GM12892 (cell line): ENCODE measurements around the gene FAM222A.

ENCODE experiments used
- POLR2A ChIP-seq: IDR thresholded peaks from 2 replicates; pipeline ENCODE4 v1.6.1; 2011; ENCODE audit warnings: low read depth, low read length, control low read depth
- TAF1 ChIP-seq: IDR thresholded peaks from 2 replicates; pipeline ENCODE4 v1.6.1; 2011; ENCODE audit warnings: low read depth, mild to moderate bottlenecking, control low read depth, low read length, borderline replicate concordance

DNA sequence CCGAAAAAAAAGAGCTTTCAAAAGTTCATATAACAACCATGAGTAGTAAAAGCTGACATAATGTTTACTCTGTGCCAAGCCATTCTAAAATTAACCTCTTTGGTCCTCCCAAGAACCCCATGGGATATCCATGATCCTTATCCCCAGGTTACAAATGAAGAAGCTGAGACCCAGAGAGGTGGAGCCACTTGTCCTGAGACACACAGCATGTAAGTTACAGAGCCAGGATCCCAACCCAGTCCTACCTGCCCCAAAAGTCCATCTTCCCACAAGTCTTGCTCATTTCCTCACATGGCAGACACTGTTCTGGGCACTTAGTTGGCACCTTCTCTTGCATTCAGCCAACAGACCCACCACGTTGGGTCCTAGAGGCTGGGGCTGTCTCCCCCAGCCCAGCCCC, 82.4 kb downstream of the FAM222A start:
- TF ChIP-seq POLR2A (no peak), TAF1 (no peak)
